GM12891 (cell line): Measurements from ENCODE around the gene NRIP1.

Source experiments
- DNase-seq: peaks from one replicate; pipeline ENCODE4 v3.0.0; 2011; ENCODE audit warnings: low spot score; ENCODE audit not compliant: insufficient read length
- FAIRE-seq: peaks from 2 replicates; lab custom pipeline; 2011; peaks lifted over from hg19 to GRCh38; lab: Jason Lieb, UNC
- PAX5 ChIP-seq: IDR thresholded peaks from 2 replicates; pipeline ENCODE4 v1.6.1; 2011; ENCODE audit warnings: low read length, moderate library complexity, mild to moderate bottlenecking; ENCODE audit not compliant: insufficient read depth, severe bottlenecking
- POLR2A ChIP-seq: IDR thresholded peaks from 2 replicates; pipeline ENCODE4 v1.6.1; 2011; ENCODE audit warnings: low read depth, low read length, control low read depth
- POLR2AphosphoS5 ChIP-seq: IDR thresholded peaks from 2 replicates; pipeline ENCODE4 v1.6.1; 2011; ENCODE audit warnings: low read depth, low read length, control low read depth
- POU2F2 ChIP-seq: IDR thresholded peaks from 2 replicates; pipeline ENCODE4 v1.6.1; 2011; ENCODE audit warnings: low read depth, mild to moderate bottlenecking, control low read depth, low read length, moderate library complexity
- SPI1 ChIP-seq: IDR thresholded peaks from 2 replicates; pipeline ENCODE4 v1.6.1; 2011; ENCODE audit warnings: low read depth, low read length, control low read depth
- TAF1 ChIP-seq: IDR thresholded peaks from 2 replicates; pipeline ENCODE4 v1.6.1; 2011; ENCODE audit warnings: low read depth, low read length, control low read depth

The NRIP1 gene

DNA sequence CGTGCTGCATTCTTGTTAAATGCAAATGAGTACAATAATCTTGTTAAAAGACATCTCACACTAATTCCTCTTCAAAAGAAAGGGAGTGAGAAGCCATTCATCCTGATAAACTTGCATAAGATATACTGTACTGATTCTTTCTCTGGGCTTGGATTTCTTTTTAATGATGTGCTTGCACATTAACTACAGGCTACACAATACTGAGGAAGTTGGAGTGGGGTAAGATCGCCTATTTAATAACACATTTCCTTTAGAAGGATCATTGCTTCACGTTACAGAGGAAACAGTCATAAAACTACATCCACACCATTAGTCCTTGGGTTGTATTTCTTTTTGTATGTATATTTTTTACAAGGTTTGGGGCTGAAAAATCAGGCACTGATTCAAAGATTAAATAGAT lies 36.6 kb downstream of the NRIP1 start:
- TF ChIP-seq POU2F2 (no peak), POLR2A (no peak), TAF1 (no peak), PAX5 (no peak), SPI1 (no peak), POLR2AphosphoS5 (no peak)
- FAIRE-seq (no peak), DNase-seq (no peak)

- TF ChIP-seq POLR2AphosphoS5 (no peak), SPI1 (no peak), POU2F2 (no peak), PAX5 (no peak), POLR2A (no peak), TAF1 (no peak)
- no peak for DNase-seq
- no peak for FAIRE-seq
Observed at GRCh38 chr21:15027056-15027455, 37.7 kb downstream of the NRIP1 start.

GRCh38 chr21:15026370-15026769 lies 38.4 kb downstream of the NRIP1 start:
- TF ChIP-seq PAX5 (no peak), POU2F2 (no peak), SPI1 (no peak), POLR2A (no peak), POLR2AphosphoS5 (no peak), TAF1 (no peak)
- no peak for DNase-seq
- FAIRE-seq: no peak

DNA sequence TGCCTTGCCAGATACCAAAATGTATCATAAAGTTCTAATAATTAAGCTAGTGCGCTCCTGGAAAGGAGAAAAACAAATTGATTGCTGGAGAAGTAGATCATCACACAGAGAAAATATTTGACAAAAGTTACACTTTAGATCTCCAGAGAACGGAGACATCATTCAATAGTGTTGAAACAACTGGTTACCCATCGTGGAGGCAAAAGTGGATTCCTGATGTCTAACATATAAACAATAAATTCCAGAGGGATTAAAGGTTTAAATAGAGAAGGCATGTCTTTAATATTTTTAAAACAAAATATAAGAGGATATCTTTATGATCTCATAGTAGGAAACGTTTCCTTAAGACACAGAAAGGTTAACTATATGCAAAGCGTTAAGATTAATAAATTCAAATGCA lies 41.0 kb downstream of the NRIP1 start:
- FAIRE-seq: no peak
- no peak for DNase-seq
- TF ChIP-seq POU2F2: no peak
- TF ChIP-seq SPI1: no peak
- TF ChIP-seq POLR2AphosphoS5: no peak
- TF ChIP-seq TAF1: no peak
- no peak for TF ChIP-seq PAX5
- no peak for TF ChIP-seq POLR2A

DNA sequence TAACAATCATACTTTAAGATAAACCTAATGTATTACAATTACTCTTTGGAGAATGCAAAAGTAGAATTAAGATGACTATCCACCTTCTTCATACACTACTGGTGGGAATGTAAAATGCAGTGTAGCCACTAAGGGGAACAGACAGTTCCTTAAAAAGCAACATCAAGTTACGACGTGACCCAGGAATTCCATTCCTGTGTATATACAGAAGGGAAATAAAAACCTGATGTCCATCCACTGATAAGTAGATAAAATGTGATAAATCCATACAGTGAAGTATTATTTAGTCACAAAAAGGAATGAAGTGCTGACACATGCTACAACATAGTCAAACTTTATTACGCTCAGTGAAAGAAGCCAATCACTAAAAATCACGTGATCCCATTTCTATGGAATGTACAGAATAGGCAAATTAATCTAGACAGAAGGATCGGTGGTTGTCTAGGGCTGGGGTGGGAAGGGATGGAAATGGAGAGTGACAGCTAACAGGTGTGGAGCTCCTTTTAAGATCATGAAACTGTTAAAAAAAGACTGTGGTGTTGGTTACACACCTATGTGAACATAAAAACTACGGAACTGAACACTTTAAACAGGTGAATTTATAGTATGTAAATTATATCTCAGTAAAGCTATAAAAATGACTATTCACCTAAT lies 42.1 kb downstream of the NRIP1 start:
- TF ChIP-seq POLR2A (no peak), PAX5 (no peak), POU2F2 (no peak), TAF1 (no peak), SPI1 (no peak), POLR2AphosphoS5 (no peak)
- DNase-seq: no peak
- FAIRE-seq: no peak

DNA sequence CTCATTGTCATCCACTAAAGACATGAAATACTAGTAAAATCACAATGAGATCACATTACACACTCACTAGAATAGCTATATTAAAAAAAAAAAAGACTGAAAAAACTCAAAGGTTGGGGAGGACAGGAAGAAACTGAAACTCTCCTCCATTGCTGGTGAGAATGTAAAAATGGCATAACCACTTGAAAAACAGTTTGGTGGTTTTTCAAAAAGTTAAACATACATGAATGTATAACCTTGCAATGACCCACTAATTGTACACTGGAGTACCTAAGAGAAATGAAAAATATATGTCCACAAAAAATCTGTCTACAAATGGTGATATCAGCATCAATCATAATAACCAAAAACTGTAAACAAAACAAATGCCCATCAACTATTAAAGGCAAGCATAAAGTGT lies 44.0 kb downstream of the NRIP1 start:
- FAIRE-seq (no peak), DNase-seq (no peak)
- no peak for TF ChIP-seq POLR2A
- TF ChIP-seq POU2F2: no peak
- TF ChIP-seq PAX5: no peak
- TF ChIP-seq TAF1: no peak
- no peak for TF ChIP-seq SPI1
- TF ChIP-seq POLR2AphosphoS5: no peak

GRCh38 chr21:15018382-15018781 lies 46.4 kb downstream of the NRIP1 start:
- TF ChIP-seq POU2F2 (no peak), SPI1 (peak; percentile 45)
- FAIRE-seq: peak; percentile 9
- no peak for DNase-seq

- DNase-seq (no peak), FAIRE-seq (no peak)
- TF ChIP-seq POLR2A (no peak), POLR2AphosphoS5 (no peak), TAF1 (no peak), SPI1 (no peak), POU2F2 (no peak), PAX5 (no peak)
Observed at GRCh38 chr21:15015622-15016471, 49.0 kb downstream of the NRIP1 start.

GRCh38 chr21:15014221-15014620 lies 50.6 kb downstream of the NRIP1 start:
- FAIRE-seq (no peak), DNase-seq (no peak)
- TF ChIP-seq TAF1: no peak
- TF ChIP-seq SPI1: no peak
- no peak for TF ChIP-seq PAX5
- TF ChIP-seq POLR2A: no peak
- no peak for TF ChIP-seq POLR2AphosphoS5
- TF ChIP-seq POU2F2: no peak

- FAIRE-seq (no peak), DNase-seq (no peak)
Observed at GRCh38 chr21:15011967-15012366, 52.8 kb downstream of the NRIP1 start.

More at GRCh38 chr21:15011967-15012366, 52.8 kb downstream of the NRIP1 start:
- no peak for TF ChIP-seq POLR2AphosphoS5
- no peak for TF ChIP-seq PAX5
- no peak for TF ChIP-seq SPI1
- no peak for TF ChIP-seq POLR2A
- no peak for TF ChIP-seq TAF1
- TF ChIP-seq POU2F2: no peak
